GM21619 (cell line): Measurements from ENCODE around the gene EMP1.

ENCODE experiments used
- ATAC-seq: cut with Tn5 transposase; IDR thresholded peaks from one replicate; pipeline ENCODE4 v1.9.1; 2021; ENCODE audit not compliant: unreplicated experiment

EMP1 gene, protein sequence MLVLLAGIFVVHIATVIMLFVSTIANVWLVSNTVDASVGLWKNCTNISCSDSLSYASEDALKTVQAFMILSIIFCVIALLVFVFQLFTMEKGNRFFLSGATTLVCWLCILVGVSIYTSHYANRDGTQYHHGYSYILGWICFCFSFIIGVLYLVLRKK

GRCh38 chr12:13196130-13196921 lies at the start of gene EMP1:
Gene EMP1 (plus strand): TSS chr12:13196726. CDS start chr12:13211511, 14,785 bp downstream.
- ATAC-seq, result peak; percentile 93

GRCh38 chr12:13147688-13148484 lies 48.6 kb upstream of the EMP1 start:
- no peak for ATAC-seq

- ATAC-seq, result no peak
Measured at GRCh38 chr12:13148485-13148847, 48.1 kb upstream of the EMP1 start.

DNA sequence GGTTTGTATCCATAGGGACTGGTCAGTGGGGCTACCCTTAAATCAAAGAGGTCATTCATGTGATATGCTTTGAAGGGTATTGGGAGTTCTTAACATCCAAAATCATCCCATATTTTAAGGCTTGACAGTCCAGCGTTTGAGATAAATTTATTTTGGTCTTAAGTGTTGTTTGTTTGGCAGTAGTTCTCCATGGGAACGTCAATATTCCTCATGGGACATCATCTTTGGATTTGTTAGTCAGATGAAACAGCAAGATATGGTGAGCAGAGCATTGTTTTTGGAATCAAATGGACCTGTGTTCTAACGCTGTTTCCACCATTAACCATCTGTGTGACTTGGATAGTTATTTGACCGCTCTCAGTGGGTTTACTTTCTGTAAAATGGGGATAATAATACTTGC lies 47.1 kb upstream of the EMP1 start:
- ATAC-seq, result no peak

GRCh38 chr12:13152281-13152680 lies 44.2 kb upstream of the EMP1 start:
- no peak for ATAC-seq

GRCh38 chr12:13152756-13153155 lies 43.8 kb upstream of the EMP1 start:
- no peak for ATAC-seq

DNA sequence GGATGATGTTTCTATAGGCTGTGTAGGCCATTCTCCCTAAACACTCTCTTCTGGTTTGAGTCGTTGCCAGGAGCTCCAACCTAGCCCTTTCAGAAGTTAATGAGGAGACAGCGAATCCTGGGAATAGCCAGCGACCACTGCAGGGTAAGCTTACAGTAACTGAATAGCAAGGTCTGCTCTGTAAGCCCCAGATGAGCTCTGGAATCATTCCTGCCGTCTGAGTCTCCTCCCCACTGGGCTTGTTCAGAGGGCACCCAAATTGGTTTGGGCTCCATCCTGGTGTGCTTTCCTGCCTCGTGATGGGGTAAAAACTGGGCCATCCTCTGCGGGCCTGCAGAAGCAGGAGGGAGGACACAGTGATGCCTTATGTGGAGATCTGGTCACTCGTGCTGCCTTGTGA lies 43.3 kb upstream of the EMP1 start:
- ATAC-seq, result no peak

DNA sequence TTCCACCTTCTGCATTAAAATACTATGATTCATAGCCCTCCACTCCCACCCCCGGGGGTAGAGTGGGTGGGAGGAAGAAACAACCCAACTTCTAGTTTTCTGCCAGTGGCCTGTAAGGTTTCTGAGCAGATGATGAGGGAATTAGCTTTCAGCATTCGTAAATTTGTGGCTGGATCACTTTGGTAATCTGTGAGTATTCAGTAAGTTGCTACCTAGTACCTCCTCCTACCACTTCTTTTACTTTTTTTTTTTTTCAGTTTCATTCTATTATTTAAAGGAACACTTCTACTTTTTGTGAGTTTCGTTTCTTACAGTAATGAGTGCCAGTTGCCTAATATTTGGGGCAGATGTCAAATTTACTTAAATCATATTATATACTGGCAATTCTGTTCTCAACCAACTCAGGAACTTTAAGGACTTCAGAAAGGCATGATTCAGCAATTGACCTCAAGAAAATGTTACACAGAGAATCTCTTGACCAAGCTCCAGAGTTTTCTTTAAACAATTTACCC lies 42.4 kb upstream of the EMP1 start:
- ATAC-seq, result no peak

GRCh38 chr12:13154831-13155230 lies 41.7 kb upstream of the EMP1 start:
- ATAC-seq, result no peak

GRCh38 chr12:13156277-13156676 lies 40.2 kb upstream of the EMP1 start:
- no peak for ATAC-seq

GRCh38 chr12:13161172-13161571 lies 35.4 kb upstream of the EMP1 start:
- no peak for ATAC-seq

DNA sequence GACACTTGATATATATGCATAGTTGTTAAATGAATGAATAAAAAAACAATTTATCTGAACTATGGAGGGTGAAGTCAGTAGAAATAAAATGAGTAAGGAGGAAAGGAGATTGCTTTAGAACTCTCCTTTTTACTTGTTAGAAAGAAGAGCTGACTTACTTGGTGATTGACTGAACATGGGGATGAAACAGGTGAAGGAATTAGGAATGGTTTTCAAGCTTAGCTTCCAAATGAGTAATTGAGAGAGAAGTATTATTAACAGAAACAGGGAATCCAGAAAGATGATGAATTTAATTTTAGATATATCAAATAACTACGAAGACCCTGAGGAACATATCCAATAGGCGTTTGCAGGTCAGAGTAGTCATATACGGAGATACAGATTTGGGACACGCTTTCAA lies 33.6 kb upstream of the EMP1 start:
- ATAC-seq, result no peak

DNA sequence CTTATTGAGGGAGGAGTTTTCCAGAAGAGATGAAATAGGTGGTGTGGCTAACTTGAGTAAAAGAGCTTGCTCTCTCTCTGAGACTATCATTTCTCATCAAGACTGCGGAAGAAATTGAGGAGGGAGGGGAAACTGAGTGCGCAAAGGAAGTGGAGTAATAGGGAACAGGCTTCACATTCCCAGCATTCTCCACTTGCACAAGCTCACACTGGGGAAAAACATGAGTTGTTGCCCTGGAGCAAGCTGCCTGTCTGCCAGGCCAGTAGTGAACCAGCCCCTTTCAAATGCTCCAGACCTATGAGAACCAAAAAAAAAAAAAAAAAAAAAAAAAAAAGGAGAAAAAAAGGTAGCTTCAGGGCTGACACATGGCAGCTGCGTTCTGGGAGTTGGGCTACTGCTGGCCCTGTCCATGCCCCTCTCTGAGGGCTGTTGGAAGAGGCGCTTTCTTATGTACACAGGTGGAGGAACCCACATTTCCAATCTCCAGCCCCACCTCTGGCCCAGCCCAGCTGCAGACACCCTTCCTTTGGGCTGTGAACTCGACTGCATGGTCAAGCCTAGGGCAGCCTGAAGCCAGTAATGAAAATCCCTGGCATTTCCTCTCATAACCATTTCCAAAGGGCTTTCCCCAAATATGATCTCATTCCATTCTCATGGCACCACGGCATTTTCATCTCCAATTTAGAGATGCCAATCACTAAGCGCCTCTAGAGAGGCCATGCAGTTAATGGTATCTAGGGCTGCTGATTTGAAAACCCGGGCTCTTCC lies 32.5 kb upstream of the EMP1 start:
- ATAC-seq, result no peak

- ATAC-seq, result no peak
Measured at GRCh38 chr12:13164921-13165616, 31.5 kb upstream of the EMP1 start.

DNA sequence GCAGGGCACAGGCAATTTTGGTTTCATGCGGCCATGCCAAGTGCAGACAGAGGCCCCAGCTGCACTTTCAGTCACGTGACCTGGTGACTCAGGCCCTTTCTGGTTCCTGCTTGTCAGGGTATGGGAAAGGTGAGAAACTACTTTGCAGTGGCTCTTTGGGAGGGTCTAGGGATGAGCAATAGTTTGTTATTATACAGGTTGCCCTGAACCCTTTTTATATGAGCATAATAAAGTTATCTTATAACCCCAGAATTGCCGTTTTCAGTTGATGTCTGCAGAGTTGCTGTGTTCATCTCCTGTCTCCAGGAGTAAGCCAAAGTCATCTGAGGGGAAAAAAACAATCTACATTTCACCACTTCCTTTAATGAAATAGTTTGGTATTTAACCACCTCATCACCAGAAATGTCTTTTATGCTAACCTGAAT lies 30.9 kb upstream of the EMP1 start:
- ATAC-seq, result no peak

- no peak for ATAC-seq
Measured at GRCh38 chr12:13167226-13167625, 29.3 kb upstream of the EMP1 start.

GRCh38 chr12:13167906-13168305 lies 28.6 kb upstream of the EMP1 start:
- ATAC-seq, result no peak

- no peak for ATAC-seq
Measured at GRCh38 chr12:13169272-13169671, 27.3 kb upstream of the EMP1 start.

DNA sequence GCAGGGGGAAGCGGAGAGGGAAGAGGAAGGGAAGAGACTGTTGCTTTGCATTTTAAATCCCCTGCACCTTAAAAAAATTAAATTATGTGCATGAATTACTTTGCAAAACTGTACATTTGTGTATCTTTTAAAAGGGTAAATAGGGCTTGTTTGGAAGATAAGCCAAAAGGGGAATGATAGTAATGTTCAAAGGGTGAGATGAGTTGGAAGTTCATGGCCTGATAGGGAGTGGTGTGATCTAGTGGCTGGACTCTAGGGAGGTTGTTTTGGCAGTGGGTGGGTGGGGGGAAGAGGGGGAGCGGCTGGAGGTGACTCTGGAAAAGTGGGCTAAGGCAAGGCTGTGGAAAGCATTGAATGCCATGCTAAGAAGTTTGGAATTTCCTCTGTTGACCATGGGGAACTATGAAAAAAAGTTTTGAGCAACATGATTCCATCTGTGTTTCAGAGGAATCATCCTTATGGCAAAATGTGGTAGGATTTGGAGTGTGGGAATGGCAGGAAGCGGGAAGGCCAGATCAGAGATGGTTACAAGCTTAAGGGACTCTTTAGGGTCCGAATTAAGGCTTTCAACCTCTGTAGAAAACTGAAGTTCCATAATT lies 25.5 kb upstream of the EMP1 start:
- ATAC-seq, result no peak
